GM19193 (cell line): ENCODE data around the gene PSMG2.
A peak's percentile ranks its signal among the peaks of the same experiment; 100 is the strongest.

Source experiments
- POLR2A ChIP-seq: IDR thresholded peaks from 4 replicates; pipeline ENCODE4 v1.6.1; 2011; ENCODE audit not compliant: insufficient read depth, insufficient read length; ENCODE audit errors: extremely low read depth

The PSMG2 gene

GRCh38 chr18:12702221-12703095 is at the start of gene PSMG2, which contains the start of gene CEP76:
Gene PSMG2 (plus strand): TSS chr18:12703042. CDS start chr18:12703108, 66 bp downstream.
Gene CEP76 (minus strand): TSS chr18:12702723. CDS start chr18:12702548, 175 bp downstream.
- TF ChIP-seq POLR2A: peak; percentile 90

- no peak for TF ChIP-seq POLR2A
These were observed 47.9 kb upstream of the PSMG2 start for GRCh38 chr18:12654971-12655370.

- no peak for TF ChIP-seq POLR2A
These were observed 46.3 kb upstream of the PSMG2 start for GRCh38 chr18:12656605-12656937.

- no peak for TF ChIP-seq POLR2A
These were observed 45.7 kb upstream of the PSMG2 start for GRCh38 chr18:12656938-12657683.

GRCh38 chr18:12657684-12658425 is 45.0 kb upstream of the PSMG2 start, which contains the start of gene SPIRE1:
Gene SPIRE1 (minus strand): TSS chr18:12658107. CDS start chr18:12657866, 241 bp downstream.
- no peak for TF ChIP-seq POLR2A

- no peak for TF ChIP-seq POLR2A
These were observed 44.3 kb upstream of the PSMG2 start for GRCh38 chr18:12658426-12659138.

- no peak for TF ChIP-seq POLR2A
These were observed 42.8 kb upstream of the PSMG2 start for GRCh38 chr18:12659904-12660605.

- no peak for TF ChIP-seq POLR2A
These were observed 34.8 kb upstream of the PSMG2 start for GRCh38 chr18:12668041-12668440.

GRCh38 chr18:12679183-12679786 is 23.6 kb upstream of the PSMG2 start:
- TF ChIP-seq POLR2A: no peak

- no peak for TF ChIP-seq POLR2A
These were observed 16.7 kb upstream of the PSMG2 start for GRCh38 chr18:12686100-12686499.

- TF ChIP-seq POLR2A: no peak
These were observed 13.5 kb upstream of the PSMG2 start for GRCh38 chr18:12689256-12689850.

GRCh38 chr18:12692206-12692605 is 10.6 kb upstream of the PSMG2 start:
- no peak for TF ChIP-seq POLR2A

GRCh38 chr18:12694032-12694431 is 8.8 kb upstream of the PSMG2 start:
- no peak for TF ChIP-seq POLR2A
